Measurements from ENCODE around the gene GYS2.

The GYS2 gene

DNA sequence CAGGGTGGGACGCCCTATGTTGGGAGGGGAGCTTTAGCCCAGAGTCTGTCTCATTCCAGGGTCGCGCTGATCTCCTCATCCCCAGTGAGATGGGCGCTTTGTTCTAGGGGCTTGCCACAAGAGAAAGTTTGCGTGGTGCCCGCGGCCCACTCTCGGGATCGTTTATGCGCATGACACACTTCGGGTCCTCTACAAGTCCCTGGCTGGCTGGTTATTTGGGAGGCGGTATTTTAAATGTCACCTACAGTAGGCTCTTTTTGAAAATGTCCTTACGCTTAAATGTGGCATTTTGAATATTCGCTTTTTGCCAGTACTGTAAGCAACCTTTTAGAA is 102.5 kb downstream of the GYS2 start:
- peaks cover 13% of the 10 kb centered on the region for H3K36me3 ChIP-seq
- no peaks in the 10 kb centered on the region for H3K27me3 ChIP-seq
- peak overlapping the region; percentile 87 for H3K27ac ChIP-seq
- peak overlapping the region; percentile 73 to 87 for H3K4me3 ChIP-seq (ENCODE audit: low read depth in 1 of 2, low read length in 1 of 2)
- peaks cover 22 to 23% of the 10 kb centered on the region in 2 experiments for H3K4me1 ChIP-seq (ENCODE audit: control insufficient read depth in 1 of 2, insufficient read depth in 1 of 2, low read depth in 1 of 2, low read length in 1 of 2)
- H3K9me3 ChIP-seq = no peaks in the 10 kb centered on the region
- TF ChIP-seq, protein P1, sequence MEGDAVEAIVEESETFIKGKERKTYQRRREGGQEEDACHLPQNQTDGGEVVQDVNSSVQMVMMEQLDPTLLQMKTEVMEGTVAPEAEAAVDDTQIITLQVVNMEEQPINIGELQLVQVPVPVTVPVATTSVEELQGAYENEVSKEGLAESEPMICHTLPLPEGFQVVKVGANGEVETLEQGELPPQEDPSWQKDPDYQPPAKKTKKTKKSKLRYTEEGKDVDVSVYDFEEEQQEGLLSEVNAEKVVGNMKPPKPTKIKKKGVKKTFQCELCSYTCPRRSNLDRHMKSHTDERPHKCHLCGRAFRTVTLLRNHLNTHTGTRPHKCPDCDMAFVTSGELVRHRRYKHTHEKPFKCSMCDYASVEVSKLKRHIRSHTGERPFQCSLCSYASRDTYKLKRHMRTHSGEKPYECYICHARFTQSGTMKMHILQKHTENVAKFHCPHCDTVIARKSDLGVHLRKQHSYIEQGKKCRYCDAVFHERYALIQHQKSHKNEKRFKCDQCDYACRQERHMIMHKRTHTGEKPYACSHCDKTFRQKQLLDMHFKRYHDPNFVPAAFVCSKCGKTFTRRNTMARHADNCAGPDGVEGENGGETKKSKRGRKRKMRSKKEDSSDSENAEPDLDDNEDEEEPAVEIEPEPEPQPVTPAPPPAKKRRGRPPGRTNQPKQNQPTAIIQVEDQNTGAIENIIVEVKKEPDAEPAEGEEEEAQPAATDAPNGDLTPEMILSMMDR (IDR thresholded peaks at IDR 0.05) = no peak

DNA sequence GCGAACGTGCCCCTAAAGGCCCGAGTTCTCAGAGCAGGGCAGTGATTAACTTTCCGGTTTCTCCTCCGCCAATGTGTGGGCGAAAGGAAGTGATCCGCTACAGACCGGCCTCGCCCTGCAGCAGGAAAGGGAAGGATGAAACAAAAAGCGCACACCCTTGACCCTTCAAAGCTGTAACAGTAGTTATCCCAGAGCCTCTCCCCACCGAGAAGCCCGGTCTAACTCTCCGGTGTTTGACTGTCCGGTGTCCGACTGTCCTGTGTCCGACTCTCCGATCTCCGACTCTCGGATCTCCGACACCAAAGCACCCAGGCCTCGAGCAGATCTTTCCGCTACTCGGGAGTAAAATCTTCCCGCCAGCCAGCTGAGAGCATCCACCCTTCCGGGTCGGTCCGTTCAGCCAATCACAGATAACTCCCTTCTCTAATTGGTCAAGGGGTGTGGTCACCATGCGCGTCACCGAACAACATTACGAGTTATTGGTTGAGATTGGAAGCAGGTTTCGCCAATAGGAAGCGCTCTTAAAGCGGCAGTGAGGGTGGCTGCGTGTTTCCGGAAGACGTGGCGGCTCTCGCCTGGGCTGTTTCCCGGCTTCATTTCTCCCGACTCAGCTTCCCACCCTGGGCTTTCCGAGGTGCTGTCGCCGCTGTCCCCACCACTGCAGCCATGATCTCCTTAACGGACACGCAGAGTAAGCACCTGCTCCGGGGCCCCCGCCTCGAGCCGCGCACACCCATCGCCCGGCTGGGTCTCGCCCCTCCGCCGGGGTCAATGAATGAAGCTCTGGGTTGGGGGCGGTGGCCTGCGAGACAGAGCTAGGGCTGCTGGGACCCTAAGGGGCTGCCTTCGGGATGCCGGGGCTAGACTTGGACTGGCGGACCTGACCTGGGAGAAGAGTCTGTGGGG is 103.1 kb downstream of the GYS2 start, which contains the start of the genes GOLT1B and RECQL:
Gene GOLT1B, plus strand, starts transcription at position 532 of the 906 bp plus-strand sequence. Its CDS starts 135 bp downstream, at position 667.
Gene RECQL, minus strand, starts transcription at position 378 of the 906 bp plus-strand sequence. CDS start 2,065 bp downstream, outside the sequence.
- Histone ChIP-seq H3K27ac (peak within 1 kb of the TSS; percentile 87), H3K4me1 (ENCODE audit: control insufficient read depth in 1 of 2, insufficient read depth in 1 of 2, low read depth in 1 of 2, low read length in 1 of 2) (peaks cover 22 to 23% of the 10 kb centered on the region in 2 experiments)
- TF ChIP-seq, protein P1 (IDR thresholded peaks at IDR 0.05) = peak; percentile 24

DNA sequence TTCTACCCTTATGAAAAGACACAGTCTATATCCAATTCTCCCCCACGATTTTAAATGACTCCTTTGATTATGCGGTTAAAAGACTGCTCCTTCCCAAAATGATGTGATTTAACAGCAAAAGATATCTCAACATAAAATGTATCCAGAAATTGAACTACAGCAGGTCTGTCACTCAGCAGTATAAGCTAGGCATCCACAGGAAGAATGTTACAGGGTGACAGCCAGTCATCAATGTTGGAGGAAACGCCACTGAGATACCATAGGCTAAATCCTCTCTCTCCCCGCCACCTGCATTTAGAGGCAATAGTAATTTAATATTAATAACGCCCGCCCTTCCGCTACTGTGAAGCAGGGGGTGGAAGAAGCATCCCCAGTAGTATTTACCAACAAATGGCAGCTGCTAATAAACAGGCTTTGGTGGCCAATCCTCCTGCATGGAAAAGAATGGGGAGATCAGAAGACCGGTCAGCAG is 103.8 kb downstream of the GYS2 start:
- no peaks in the 10 kb centered on the region for H3K9me3 ChIP-seq
- no peaks in the 10 kb centered on the region for H3K27me3 ChIP-seq
- peak overlapping the region; percentile 87 for H3K27ac ChIP-seq
- peaks cover 22 to 23% of the 10 kb centered on the region in 2 experiments for H3K4me1 ChIP-seq (ENCODE audit: control insufficient read depth in 1 of 2, insufficient read depth in 1 of 2, low read depth in 1 of 2, low read length in 1 of 2)
- TF ChIP-seq, protein P1 (IDR thresholded peaks at IDR 0.05) = no peak
- H3K36me3 ChIP-seq = peaks cover 26% of the 10 kb centered on the region
- peak overlapping the region; percentile 73 to 87 for H3K4me3 ChIP-seq (ENCODE audit: low read depth in 1 of 2, low read length in 1 of 2)

More for the DNA sequence above, 103.1 kb downstream of the GYS2 start, which contains the start of the genes GOLT1B and RECQL:
- H3K9me3 ChIP-seq = no peaks in the 10 kb centered on the region
- peaks cover 19% of the 10 kb centered on the region for H3K36me3 ChIP-seq
- no peaks in the 10 kb centered on the region for H3K27me3 ChIP-seq
- H3K4me3 ChIP-seq (ENCODE audit: low read depth in 1 of 2, low read length in 1 of 2) = peak within 1 kb of the TSS; percentile 73 to 87

DNA sequence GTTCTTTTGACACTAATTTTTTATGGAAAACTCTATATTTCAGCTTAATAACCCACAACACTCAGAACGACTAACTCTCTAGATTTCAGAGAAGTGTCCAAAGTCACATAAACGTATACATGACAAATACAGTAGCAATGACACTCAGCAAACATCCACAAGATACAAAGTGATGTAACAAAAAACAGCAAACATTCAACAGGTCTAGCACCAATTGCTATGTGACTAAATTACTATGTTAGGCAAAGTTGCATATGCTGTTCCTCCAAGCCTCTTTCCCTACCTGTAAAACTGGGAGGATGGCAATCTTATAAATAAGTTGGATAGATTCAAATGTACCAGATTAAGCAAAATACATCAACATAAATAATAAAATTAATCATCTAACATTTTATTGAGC is 104.9 kb downstream of the GYS2 start:
- H3K27ac ChIP-seq = no peak overlapping the region
- no peak overlapping the region for H3K4me3 ChIP-seq (ENCODE audit: low read depth in 1 of 2, low read length in 1 of 2)
- peaks cover 37% of the 10 kb centered on the region for H3K36me3 ChIP-seq
- H3K4me1 ChIP-seq (ENCODE audit: control insufficient read depth in 1 of 2, insufficient read depth in 1 of 2, low read depth in 1 of 2, low read length in 1 of 2) = peaks cover 22 to 23% of the 10 kb centered on the region in 2 experiments
- no peaks in the 10 kb centered on the region for H3K9me3 ChIP-seq
- H3K27me3 ChIP-seq = no peaks in the 10 kb centered on the region
- TF ChIP-seq, protein P1 (IDR thresholded peaks at IDR 0.05) = no peak
